ENCODE results near the gene STK24.

The STK24 gene

GRCh38 chr13:98479496-98480003 is 97.4 kb downstream of the STK24 start:
- Histone ChIP-seq H3K9ac (ENCODE audit: low read length) (no peak overlapping the region), H3K27ac (ENCODE audit: low read length) (no peak overlapping the region), H3K27me3 (ENCODE audit: low read depth, low read length) (no peaks in the 10 kb centered on the region), H3K79me2 (ENCODE audit: low read length) (peaks cover 62% of the 10 kb centered on the region), H3K9me3 (ENCODE audit: insufficient read depth, low read length) (no peaks in the 10 kb centered on the region), H4K20me1 (ENCODE audit: insufficient read depth, low read length) (peaks cover 90% of the 10 kb centered on the region), H3K36me3 (replicated peaks; ENCODE audit: low read depth, low read length) (peaks cover 2% of the 10 kb centered on the region), H2AFZ (ENCODE audit: low read depth, low read length) (no peak overlapping the region), H3K4me1 (ENCODE audit: low read length) (peaks cover 68% of the 10 kb centered on the region), H3K4me3 (ENCODE audit: low read length) (no peak overlapping the region), H3K4me2 (ENCODE audit: low read length) (no peak overlapping the region)
- TF ChIP-seq CTCF (IDR thresholded peaks at IDR 0.05; ENCODE audit: low read depth, low read length) (no peak), EZH2phosphoT487 (IDR thresholded peaks at IDR 0.05; ENCODE audit: low read depth) (no peak)

GRCh38 chr13:98478189-98479129 is 98.4 kb downstream of the STK24 start:
- H3K27me3 ChIP-seq (ENCODE audit: low read depth, low read length) = no peaks in the 10 kb centered on the region
- no peak overlapping the region for H3K4me2 ChIP-seq (ENCODE audit: low read length)
- no peak overlapping the region for H2AFZ ChIP-seq (ENCODE audit: low read depth, low read length)
- no peak for TF ChIP-seq EZH2phosphoT487 (IDR thresholded peaks at IDR 0.05; ENCODE audit: low read depth)
- TF ChIP-seq CTCF (IDR thresholded peaks at IDR 0.05; ENCODE audit: low read depth, low read length) = no peak
- peaks cover 84% of the 10 kb centered on the region for H4K20me1 ChIP-seq (ENCODE audit: insufficient read depth, low read length)
- no peak overlapping the region for H3K4me3 ChIP-seq (ENCODE audit: low read length)
- no peaks in the 10 kb centered on the region for H3K9me3 ChIP-seq (ENCODE audit: insufficient read depth, low read length)
- no peak overlapping the region for H3K27ac ChIP-seq (ENCODE audit: low read length)
- H3K36me3 ChIP-seq (replicated peaks; ENCODE audit: low read depth, low read length) = peaks cover 2% of the 10 kb centered on the region
- H3K79me2 ChIP-seq (ENCODE audit: low read length) = peaks cover 51% of the 10 kb centered on the region
- H3K4me1 ChIP-seq (ENCODE audit: low read length) = peaks cover 59% of the 10 kb centered on the region
- no peak overlapping the region for H3K9ac ChIP-seq (ENCODE audit: low read length)

- H3K79me2 ChIP-seq (ENCODE audit: low read length) = peaks cover 39% of the 10 kb centered on the region
- peak overlapping the region; percentile 90 for H3K4me2 ChIP-seq (ENCODE audit: low read length)
- H3K36me3 ChIP-seq (replicated peaks; ENCODE audit: low read depth, low read length) = peaks cover 12% of the 10 kb centered on the region
- TF ChIP-seq CTCF (IDR thresholded peaks at IDR 0.05; ENCODE audit: low read depth, low read length) (no peak), EZH2phosphoT487 (IDR thresholded peaks at IDR 0.05; ENCODE audit: low read depth) (no peak)
- no peaks in the 10 kb centered on the region for H3K27me3 ChIP-seq (ENCODE audit: low read depth, low read length)
- peaks cover 67% of the 10 kb centered on the region for H4K20me1 ChIP-seq (ENCODE audit: insufficient read depth, low read length)
- peak overlapping the region; percentile 65 for H3K4me3 ChIP-seq (ENCODE audit: low read length)
- H2AFZ ChIP-seq (ENCODE audit: low read depth, low read length) = no peak overlapping the region
- H3K4me1 ChIP-seq (ENCODE audit: low read length) = peaks cover 40% of the 10 kb centered on the region
- H3K27ac ChIP-seq (ENCODE audit: low read length) = peak overlapping the region; percentile 40
- peak overlapping the region; percentile 42; the same call in 1 of the 2 replicates for H3K9ac ChIP-seq (ENCODE audit: low read length)
- H3K9me3 ChIP-seq (ENCODE audit: insufficient read depth, low read length) = no peaks in the 10 kb centered on the region
Measured at GRCh38 chr13:98476538-98476966, 100.4 kb downstream of the STK24 start.

GRCh38 chr13:98476106-98476505 is 100.8 kb downstream of the STK24 start:
- H3K9me3 ChIP-seq (ENCODE audit: insufficient read depth, low read length) = no peaks in the 10 kb centered on the region
- peak overlapping the region; percentile 90 for H3K4me2 ChIP-seq (ENCODE audit: low read length)
- TF ChIP-seq EZH2phosphoT487 (IDR thresholded peaks at IDR 0.05; ENCODE audit: low read depth) (no peak), CTCF (IDR thresholded peaks at IDR 0.05; ENCODE audit: low read depth, low read length) (no peak)
- peak overlapping the region; percentile 65 for H3K4me3 ChIP-seq (ENCODE audit: low read length)
- no peak overlapping the region; the same call in 1 of the 2 replicates for H3K9ac ChIP-seq (ENCODE audit: low read length)
- no peaks in the 10 kb centered on the region for H3K27me3 ChIP-seq (ENCODE audit: low read depth, low read length)
- peaks cover 15% of the 10 kb centered on the region for H3K36me3 ChIP-seq (replicated peaks; ENCODE audit: low read depth, low read length)
- H2AFZ ChIP-seq (ENCODE audit: low read depth, low read length) = no peak overlapping the region
- H3K4me1 ChIP-seq (ENCODE audit: low read length) = peaks cover 35% of the 10 kb centered on the region
- H3K27ac ChIP-seq (ENCODE audit: low read length) = peak overlapping the region; percentile 17; the same call in 1 of the 2 replicates
- H3K79me2 ChIP-seq (ENCODE audit: low read length) = peaks cover 39% of the 10 kb centered on the region
- H4K20me1 ChIP-seq (ENCODE audit: insufficient read depth, low read length) = peaks cover 66% of the 10 kb centered on the region

All from OCI-LY3 (cell line).